Measurements from ENCODE around the gene SLC4A3.

The SLC4A3 gene

DNA sequence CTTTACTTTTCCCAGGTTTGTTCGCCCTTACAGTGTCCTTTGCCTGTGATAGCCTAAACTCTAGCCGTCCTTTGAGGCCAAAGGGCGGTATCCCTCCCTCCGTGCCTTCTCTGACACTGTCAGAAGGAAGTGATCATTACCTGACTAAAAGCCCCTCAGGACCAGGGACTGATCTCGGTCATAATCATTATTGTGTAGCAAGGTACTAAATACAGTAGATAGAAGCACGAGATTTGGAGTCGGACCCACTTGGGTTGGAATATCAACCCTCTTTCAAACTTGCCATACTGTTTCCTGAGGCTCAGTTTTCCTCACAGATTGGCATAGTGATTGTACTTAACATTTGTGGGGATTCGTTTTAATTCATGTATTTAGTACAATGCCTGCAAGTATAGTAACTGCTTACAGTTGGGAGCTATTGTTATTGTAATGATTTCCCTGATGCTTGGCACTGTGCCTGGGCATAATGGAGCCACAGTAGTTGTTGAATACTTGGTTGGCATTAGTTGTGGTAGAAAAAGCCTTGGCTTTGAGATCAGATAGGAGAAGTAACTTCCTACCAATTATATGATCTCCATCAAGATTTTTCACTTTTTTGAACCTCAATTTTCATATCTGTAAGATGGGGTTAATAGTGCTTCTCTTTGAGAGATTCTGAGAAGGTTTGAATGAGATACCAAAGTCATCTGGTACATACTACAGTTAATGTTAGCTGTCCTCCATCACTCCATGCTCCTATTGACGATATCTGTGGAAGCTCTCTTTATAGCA is 28.9 kb upstream of the SLC4A3 start:
- CTCF ChIA-PET, result interaction anchor here (0.6 to 1.4 kb wide), 5 partner anchors 57 to 668 kb away, joined by 3 to 5 read pairs (median 3); no protein-coding TSS in a partner anchor
- Histone ChIP-seq H3K36me3 (ENCODE audit: control insufficient read depth in 2 of 2, insufficient read depth in 1 of 2, low read length in 2 of 2) (peaks cover 0 to 19% of the 10 kb centered on the region in 2 experiments; a peak in 1 of 3 replicates), H3K4me1 (ENCODE audit: control insufficient read depth, insufficient read depth, low read length) (peaks cover 6% of the 10 kb centered on the region), H3K9me3 (ENCODE audit: control insufficient read depth, insufficient read depth, low read depth, low read length) (no peaks in the 10 kb centered on the region), H3K4me3 (ENCODE audit: low read depth, low read length) (peak overlapping the region; percentile 84), H3K27ac (ENCODE audit: extremely low read depth, low read depth, low read length) (peak overlapping the region; percentile 85)
- TF ChIP-seq ZNF169 (tag by site-specific recombination; IDR thresholded peaks at IDR 0.05), result no peak
- TF ChIP-seq, protein P1, sequence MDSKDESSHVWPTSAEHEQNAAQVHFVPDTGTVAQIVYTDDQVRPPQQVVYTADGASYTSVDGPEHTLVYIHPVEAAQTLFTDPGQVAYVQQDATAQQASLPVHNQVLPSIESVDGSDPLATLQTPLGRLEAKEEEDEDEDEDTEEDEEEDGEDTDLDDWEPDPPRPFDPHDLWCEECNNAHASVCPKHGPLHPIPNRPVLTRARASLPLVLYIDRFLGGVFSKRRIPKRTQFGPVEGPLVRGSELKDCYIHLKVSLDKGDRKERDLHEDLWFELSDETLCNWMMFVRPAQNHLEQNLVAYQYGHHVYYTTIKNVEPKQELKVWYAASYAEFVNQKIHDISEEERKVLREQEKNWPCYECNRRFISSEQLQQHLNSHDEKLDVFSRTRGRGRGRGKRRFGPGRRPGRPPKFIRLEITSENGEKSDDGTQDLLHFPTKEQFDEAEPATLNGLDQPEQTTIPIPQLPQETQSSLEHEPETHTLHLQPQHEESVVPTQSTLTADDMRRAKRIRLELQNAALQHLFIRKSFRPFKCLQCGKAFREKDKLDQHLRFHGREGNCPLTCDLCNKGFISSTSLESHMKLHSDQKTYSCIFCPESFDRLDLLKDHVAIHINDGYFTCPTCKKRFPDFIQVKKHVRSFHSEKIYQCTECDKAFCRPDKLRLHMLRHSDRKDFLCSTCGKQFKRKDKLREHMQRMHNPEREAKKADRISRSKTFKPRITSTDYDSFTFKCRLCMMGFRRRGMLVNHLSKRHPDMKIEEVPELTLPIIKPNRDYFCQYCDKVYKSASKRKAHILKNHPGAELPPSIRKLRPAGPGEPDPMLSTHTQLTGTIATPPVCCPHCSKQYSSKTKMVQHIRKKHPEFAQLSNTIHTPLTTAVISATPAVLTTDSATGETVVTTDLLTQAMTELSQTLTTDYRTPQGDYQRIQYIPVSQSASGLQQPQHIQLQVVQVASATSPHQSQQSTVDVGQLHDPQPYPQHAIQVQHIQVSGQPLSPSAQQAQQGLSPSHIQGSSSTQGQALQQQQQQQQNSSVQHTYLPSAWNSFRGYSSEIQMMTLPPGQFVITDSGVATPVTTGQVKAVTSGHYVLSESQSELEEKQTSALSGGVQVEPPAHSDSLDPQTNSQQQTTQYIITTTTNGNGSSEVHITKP (tag by site-specific recombination; IDR thresholded peaks at IDR 0.05), result peak; percentile 96; the same call in 1 of the 2 replicates
- POLR2A ChIA-PET, result interaction anchor here (0.8 to 4.4 kb wide), 10 partner anchors 9 to 91 kb away, joined by 3 to 44 read pairs (median 6); partner anchors contain the start of genes CHPF, INHA, OBSL1 and TMEM198

DNA sequence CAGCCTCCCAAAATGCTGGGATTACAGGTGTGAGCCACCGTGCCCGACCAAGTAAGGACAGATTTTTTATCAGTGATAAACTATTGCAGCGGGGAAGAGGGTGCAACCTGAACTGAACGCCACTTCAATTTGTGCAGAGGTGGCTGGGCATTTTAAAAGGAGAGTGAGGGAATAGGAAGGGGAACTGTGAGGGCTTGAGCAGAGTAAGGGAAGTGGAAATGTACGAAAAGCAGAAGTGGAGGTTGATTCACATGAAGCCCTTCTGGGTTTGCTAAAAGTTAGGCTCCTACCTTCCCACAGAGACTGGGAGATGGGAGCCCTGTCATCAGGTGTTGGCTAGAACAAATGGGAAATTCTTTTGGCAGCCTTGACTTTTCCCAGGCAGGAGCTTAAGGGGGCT is 23.7 kb upstream of the SLC4A3 start:
- POLR2A ChIA-PET, result no interaction called here
- no peaks in the 10 kb centered on the region for H3K9me3 ChIP-seq (ENCODE audit: control insufficient read depth, insufficient read depth, low read depth, low read length)
- no peak for TF ChIP-seq ZFHX2 (tag by site-specific recombination; conservative IDR thresholded peaks at IDR 0.05)
- TF ChIP-seq, protein P2, sequence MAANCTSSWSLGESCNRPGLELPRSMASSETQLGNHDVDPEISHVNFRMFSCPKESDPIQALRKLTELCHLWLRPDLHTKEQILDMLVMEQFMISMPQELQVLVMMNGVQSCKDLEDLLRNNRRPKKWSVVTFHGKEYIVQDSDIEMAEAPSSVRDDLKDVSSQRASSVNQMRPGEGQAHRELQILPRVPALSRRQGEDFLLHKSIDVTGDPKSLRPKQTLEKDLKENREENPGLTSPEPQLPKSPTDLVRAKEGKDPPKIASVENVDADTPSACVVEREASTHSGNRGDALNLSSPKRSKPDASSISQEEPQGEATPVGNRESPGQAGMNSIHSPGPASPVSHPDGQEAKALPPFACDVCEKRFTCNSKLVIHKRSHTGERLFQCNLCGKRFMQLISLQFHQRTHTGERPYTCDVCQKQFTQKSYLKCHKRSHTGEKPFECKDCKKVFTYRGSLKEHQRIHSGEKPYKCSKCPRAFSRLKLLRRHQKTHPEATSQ (tag by site-specific recombination; IDR thresholded peaks at IDR 0.05), result no peak
- TF ChIP-seq ZBTB20 (tag by site-specific recombination; IDR thresholded peaks at IDR 0.05), result no peak
- TF ChIP-seq, protein P3, sequence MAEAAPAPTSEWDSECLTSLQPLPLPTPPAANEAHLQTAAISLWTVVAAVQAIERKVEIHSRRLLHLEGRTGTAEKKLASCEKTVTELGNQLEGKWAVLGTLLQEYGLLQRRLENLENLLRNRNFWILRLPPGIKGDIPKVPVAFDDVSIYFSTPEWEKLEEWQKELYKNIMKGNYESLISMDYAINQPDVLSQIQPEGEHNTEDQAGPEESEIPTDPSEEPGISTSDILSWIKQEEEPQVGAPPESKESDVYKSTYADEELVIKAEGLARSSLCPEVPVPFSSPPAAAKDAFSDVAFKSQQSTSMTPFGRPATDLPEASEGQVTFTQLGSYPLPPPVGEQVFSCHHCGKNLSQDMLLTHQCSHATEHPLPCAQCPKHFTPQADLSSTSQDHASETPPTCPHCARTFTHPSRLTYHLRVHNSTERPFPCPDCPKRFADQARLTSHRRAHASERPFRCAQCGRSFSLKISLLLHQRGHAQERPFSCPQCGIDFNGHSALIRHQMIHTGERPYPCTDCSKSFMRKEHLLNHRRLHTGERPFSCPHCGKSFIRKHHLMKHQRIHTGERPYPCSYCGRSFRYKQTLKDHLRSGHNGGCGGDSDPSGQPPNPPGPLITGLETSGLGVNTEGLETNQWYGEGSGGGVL (tag by site-specific recombination; IDR thresholded peaks at IDR 0.05), result no peak
- TF ChIP-seq ZNF121 (tag by site-specific recombination; IDR thresholded peaks at IDR 0.05), result no peak
- no peak for TF ChIP-seq SP7 (tag by site-specific recombination; IDR thresholded peaks at IDR 0.05)
- TF ChIP-seq, protein P4, sequence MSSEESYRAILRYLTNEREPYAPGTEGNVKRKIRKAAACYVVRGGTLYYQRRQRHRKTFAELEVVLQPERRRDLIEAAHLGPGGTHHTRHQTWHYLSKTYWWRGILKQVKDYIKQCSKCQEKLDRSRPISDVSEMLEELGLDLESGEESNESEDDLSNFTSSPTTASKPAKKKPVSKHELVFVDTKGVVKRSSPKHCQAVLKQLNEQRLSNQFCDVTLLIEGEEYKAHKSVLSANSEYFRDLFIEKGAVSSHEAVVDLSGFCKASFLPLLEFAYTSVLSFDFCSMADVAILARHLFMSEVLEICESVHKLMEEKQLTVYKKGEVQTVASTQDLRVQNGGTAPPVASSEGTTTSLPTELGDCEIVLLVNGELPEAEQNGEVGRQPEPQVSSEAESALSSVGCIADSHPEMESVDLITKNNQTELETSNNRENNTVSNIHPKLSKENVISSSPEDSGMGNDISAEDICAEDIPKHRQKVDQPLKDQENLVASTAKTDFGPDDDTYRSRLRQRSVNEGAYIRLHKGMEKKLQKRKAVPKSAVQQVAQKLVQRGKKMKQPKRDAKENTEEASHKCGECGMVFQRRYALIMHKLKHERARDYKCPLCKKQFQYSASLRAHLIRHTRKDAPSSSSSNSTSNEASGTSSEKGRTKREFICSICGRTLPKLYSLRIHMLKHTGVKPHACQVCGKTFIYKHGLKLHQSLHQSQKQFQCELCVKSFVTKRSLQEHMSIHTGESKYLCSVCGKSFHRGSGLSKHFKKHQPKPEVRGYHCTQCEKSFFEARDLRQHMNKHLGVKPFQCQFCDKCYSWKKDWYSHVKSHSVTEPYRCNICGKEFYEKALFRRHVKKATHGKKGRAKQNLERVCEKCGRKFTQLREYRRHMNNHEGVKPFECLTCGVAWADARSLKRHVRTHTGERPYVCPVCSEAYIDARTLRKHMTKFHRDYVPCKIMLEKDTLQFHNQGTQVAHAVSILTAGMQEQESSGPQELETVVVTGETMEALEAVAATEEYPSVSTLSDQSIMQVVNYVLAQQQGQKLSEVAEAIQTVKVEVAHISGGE (tag by site-specific recombination; conservative IDR thresholded peaks at IDR 0.05; ENCODE audit: low read depth), result no peak
- TF ChIP-seq, protein P5, sequence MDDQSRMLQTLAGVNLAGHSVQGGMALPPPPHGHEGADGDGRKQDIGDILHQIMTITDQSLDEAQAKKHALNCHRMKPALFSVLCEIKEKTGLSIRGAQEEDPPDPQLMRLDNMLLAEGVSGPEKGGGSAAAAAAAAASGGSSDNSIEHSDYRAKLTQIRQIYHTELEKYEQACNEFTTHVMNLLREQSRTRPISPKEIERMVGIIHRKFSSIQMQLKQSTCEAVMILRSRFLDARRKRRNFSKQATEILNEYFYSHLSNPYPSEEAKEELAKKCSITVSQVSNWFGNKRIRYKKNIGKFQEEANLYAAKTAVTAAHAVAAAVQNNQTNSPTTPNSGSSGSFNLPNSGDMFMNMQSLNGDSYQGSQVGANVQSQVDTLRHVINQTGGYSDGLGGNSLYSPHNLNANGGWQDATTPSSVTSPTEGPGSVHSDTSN (CRISPR knock-in tag; IDR thresholded peaks at IDR 0.05), result no peak
- no peak for TF ChIP-seq SALL2 (tag by site-specific recombination; IDR thresholded peaks at IDR 0.05; ENCODE audit: borderline replicate concordance)
- no peak for TF ChIP-seq ZNF501 (tag by site-specific recombination; IDR thresholded peaks at IDR 0.05)
- no peak for TF ChIP-seq ZFP37 (tag by site-specific recombination; IDR thresholded peaks at IDR 0.05)
- no peak for TF ChIP-seq ZFP69B (tag by site-specific recombination; IDR thresholded peaks at IDR 0.05)
- no peak for TF ChIP-seq ZNF785 (tag by site-specific recombination; IDR thresholded peaks at IDR 0.05)
- TF ChIP-seq HOXC10 (CRISPR knock-in tag; IDR thresholded peaks at IDR 0.05), result no peak
- TF ChIP-seq ZNF133 (tag by site-specific recombination; IDR thresholded peaks at IDR 0.05), result no peak
- no peak for TF ChIP-seq HOXD13 (CRISPR knock-in tag; IDR thresholded peaks at IDR 0.05; ENCODE audit: borderline replicate concordance)
- CTCF ChIA-PET, result interaction anchor here (0.6 to 1.0 kb wide), 2 partner anchors 104 to 108 kb away, joined by 3 read pairs; no protein-coding TSS in a partner anchor
- H3K4me1 ChIP-seq (ENCODE audit: control insufficient read depth, insufficient read depth, low read length), result no peaks in the 10 kb centered on the region
- H3K36me3 ChIP-seq (ENCODE audit: control insufficient read depth in 2 of 2, insufficient read depth in 1 of 2, low read length in 2 of 2), result peaks cover 4 to 59% of the 10 kb centered on the region in 2 experiments; a peak in 2 of 3 replicates
- no peak overlapping the region for H3K4me3 ChIP-seq (ENCODE audit: low read depth, low read length)
- no peak overlapping the region for H3K27ac ChIP-seq (ENCODE audit: extremely low read depth, low read depth, low read length)

All from HEK293 (cell line).